SK-N-SH (cell line): Measurements from ENCODE around the gene ATF6. TPM values are rescaled to one million over a fixed set of nuclear protein-coding genes. Genes with fewer than 3 reads are reported as not detected.
A peak's percentile ranks its signal among the peaks of the same experiment; 100 is the strongest.

Experiments
- CTCF ChIA-PET: fragments of 300-600, 350-600 bp; formaldehyde crosslinking; extraction: SDS; loops from one replicate; lab custom pipeline; 2021; lab: Yijun Ruan, JAX
- POLR2A ChIA-PET: fragments of 350-600 bp; sonication (Branson Sonifier 250); formaldehyde crosslinking; extraction: SDS; loops from one replicate; lab custom pipeline; 2020; ENCODE audit warnings: antibody characterized with exemption, inconsistent platforms; lab: Yijun Ruan, JAX
- DNase-seq: peaks from one replicate; pipeline ENCODE4 v3.0.0; 2012
- H2AFZ ChIP-seq: fragments of 200-600 bp; sonication (generic); 2 replicates; pipeline ENCODE4 v1.8.1; 2016; ENCODE audit warnings: antibody characterized with exemption, mild to moderate bottlenecking, low read depth
- H3F3A ChIP-seq: fragments of 200-600 bp; sonication (generic); replicated peaks from 2 replicates; pipeline ENCODE3; 2016; ENCODE audit warnings: antibody characterized with exemption, mild to moderate bottlenecking; ENCODE audit not compliant: insufficient read depth
- H3K27ac ChIP-seq, 2 experiments: fragments of 200-500 bp in 1 of 2; fragments of 200-600 bp in 1 of 2; sonication (Bioruptor generic) in 1 of 2; sonication (generic), shearing (Covaris generic) in 1 of 2; 2 replicates each; pipeline versions ENCODE4 v1.5.1 to v1.6.1; 2014 to 2016; ENCODE audit warnings: low read depth in 2 of 2, inconsistent platforms in 1 of 2, low read length in 1 of 2, mild to moderate bottlenecking in 1 of 2, mixed read lengths in 1 of 2
- H3K27me3 ChIP-seq: fragments of 200-600 bp; sonication (generic), shearing (Covaris generic); 2 replicates; pipeline ENCODE4 v1.6.1; 2016; ENCODE audit warnings: mixed run types; ENCODE audit not compliant: insufficient read depth
- H3K36me3 ChIP-seq, 2 experiments: fragments of 200-500 bp in 1 of 2; fragments of 200-600 bp in 1 of 2; sonication (Bioruptor generic) in 1 of 2; sonication (generic) in 1 of 2; replicated peaks in 1 of 2; 2 replicates each; pipeline versions ENCODE3 to v1.5.1; 2014 to 2016; ENCODE audit warnings: low read length in 1 of 2, mild to moderate bottlenecking in 1 of 2; ENCODE audit not compliant: insufficient read depth in 2 of 2, control insufficient read depth in 1 of 2
- H3K4me1 ChIP-seq, 2 experiments: fragments of 200-500 bp in 1 of 2; fragments of 200-600 bp in 1 of 2; sonication (Bioruptor generic) in 1 of 2; sonication (generic), shearing (Covaris generic) in 1 of 2; 2 replicates each; pipeline versions ENCODE4 v1.5.1 to v1.6.1; 2014 to 2016; ENCODE audit warnings: low read depth in 1 of 2, low read length in 1 of 2, mixed run types in 1 of 2; ENCODE audit not compliant: insufficient read depth in 2 of 2, control insufficient read depth in 1 of 2
- H3K4me2 ChIP-seq: fragments of 200-600 bp; sonication (generic), shearing (Covaris generic); 2 replicates; pipeline ENCODE4 v1.6.1; 2017; ENCODE audit warnings: mixed run types
- H3K4me3 ChIP-seq, 2 experiments: fragments of 200-500 bp in 1 of 2; fragments of 200-600 bp in 1 of 2; sonication (Bioruptor generic) in 1 of 2; sonication (generic), shearing (Covaris generic) in 1 of 2; 2 replicates each; pipeline versions ENCODE4 v1.5.1 to v1.8.1; 2014 to 2016; ENCODE audit warnings: low read depth in 2 of 2, inconsistent platforms in 1 of 2, low read length in 1 of 2, mild to moderate bottlenecking in 1 of 2, mixed read lengths in 1 of 2, moderate library complexity in 1 of 2
- H3K79me2 ChIP-seq: fragments of 200-600 bp; sonication (generic); 2 replicates; pipeline ENCODE4 v1.8.1; 2017; ENCODE audit warnings: mild to moderate bottlenecking; ENCODE audit not compliant: insufficient read depth
- H3K9ac ChIP-seq: fragments of 200-600 bp; sonication (generic); 2 replicates; pipeline ENCODE4 v1.6.1; 2017; ENCODE audit warnings: mixed run types
- H3K9me2 ChIP-seq: fragments of 200-600 bp; sonication (generic); 2 replicates; pipeline ENCODE4 v1.6.1; 2017; ENCODE audit warnings: mixed run types
- H3K9me3 ChIP-seq: fragments of 200-600 bp; sonication (generic); 2 replicates; pipeline ENCODE4 v1.6.1; 2017; ENCODE audit warnings: mixed run types, mild to moderate bottlenecking, moderate library complexity
- H4K20me1 ChIP-seq: fragments of 200-600 bp; sonication (generic); 2 replicates; pipeline ENCODE4 v1.6.1; 2017; ENCODE audit warnings: mild to moderate bottlenecking, mixed run types; ENCODE audit not compliant: insufficient read depth
- CHD2 ChIP-seq: fragments of 150-350 bp; IDR thresholded peaks from 2 replicates; pipeline ENCODE4 v1.6.1; 2018; ENCODE audit warnings: low read length; ENCODE audit not compliant: partially characterized antibody
- EP300 ChIP-seq, 2 experiments: IDR thresholded peaks; 2 replicates each; pipeline versions ENCODE4 v1.4.0 to v1.6.1; 2012; ENCODE audit warnings: borderline replicate concordance in 1 of 2, low read depth in 1 of 2, low read length in 1 of 2
- FOSL2 ChIP-seq: IDR thresholded peaks from 2 replicates; pipeline ENCODE4 v1.4.0; 2012; ENCODE audit warnings: low read depth, mild to moderate bottlenecking, moderate library complexity, borderline replicate concordance
- FOXJ3 ChIP-seq: sonication (generic); formaldehyde crosslinking; IDR thresholded peaks from 2 replicates; pipeline ENCODE4 v1.5.1; 2020; ENCODE audit warnings: mild to moderate bottlenecking, missing genetic modification reagents
- FOXM1 ChIP-seq: IDR thresholded peaks from 2 replicates; pipeline ENCODE4 v1.4.0; 2012; ENCODE audit warnings: low read depth, mild to moderate bottlenecking
- MAX ChIP-seq: IDR thresholded peaks from 2 replicates; pipeline ENCODE4 v1.4.0; 2012; ENCODE audit warnings: low read depth
- MXI1 ChIP-seq: IDR thresholded peaks from 2 replicates; pipeline ENCODE4 v1.6.1; 2012; ENCODE audit warnings: mild to moderate bottlenecking, low read depth, low read length, improper control_type of control experiment
- NFIC ChIP-seq: IDR thresholded peaks from 2 replicates; pipeline ENCODE4 v1.4.0; 2012; ENCODE audit warnings: borderline replicate concordance
- POLR2AphosphoS5 ChIP-seq: IDR thresholded peaks from 2 replicates; pipeline ENCODE4 v1.6.1; 2012; ENCODE audit warnings: low read depth, low read length
- RXRA ChIP-seq: IDR thresholded peaks from 2 replicates; pipeline ENCODE4 v1.4.0; 2012; ENCODE audit warnings: low read depth, mild to moderate bottlenecking, borderline replicate concordance
- SIN3A ChIP-seq: IDR thresholded peaks from 2 replicates; pipeline ENCODE4 v1.6.1; 2012; ENCODE audit warnings: low read depth, mild to moderate bottlenecking, low read length, moderate library complexity, borderline replicate concordance
- SMC3 ChIP-seq: IDR thresholded peaks from 2 replicates; pipeline ENCODE4 v1.6.1; 2012; ENCODE audit warnings: low read depth, low read length, improper control_type of control experiment
- TAF1 ChIP-seq: IDR thresholded peaks from 2 replicates; pipeline ENCODE4 v1.6.1; 2012; ENCODE audit warnings: low read depth, mild to moderate bottlenecking, low read length, moderate library complexity, borderline replicate concordance
- TCF12 ChIP-seq: IDR thresholded peaks from 2 replicates; pipeline ENCODE4 v1.4.0; 2012
- WGBS: methylation state at CpG from one replicate; pipeline ENCODE4 v1.1.6; 2017; ENCODE audit warnings: low lambda C conversion rate; 5-methylcytosine and 5-hydroxymethylcytosine counted together
- polyA plus RNA-seq, 3 experiments: library from polyadenylated mRNA; depleted of rRNA; stranded (reverse); fragments of >200 nt; gene quantifications; 2 replicates each; pipeline ENCODE4 v1.2.3, GENCODE V29; 2012
- TF ChIP-seq, protein P1 (sequence below): IDR thresholded peaks from 2 replicates; pipeline ENCODE4; 2012
- TF ChIP-seq, protein P2 (sequence below): fragments of 200-600 bp; sonication (generic); IDR thresholded peaks from 2 replicates; pipeline ENCODE4 v1.6.1; 2017; ENCODE audit warnings: antibody characterized with exemption, mild to moderate bottlenecking, moderate library complexity
- TF ChIP-seq, protein P3 (sequence below): IDR thresholded peaks from 2 replicates; pipeline ENCODE4 v1.6.1; 2012; ENCODE audit warnings: mild to moderate bottlenecking, low read depth, low read length, moderate library complexity

The ATF6 gene
- polyA plus RNA-seq, 1 of the 3 experiments (the other 2 are of a cell fraction): 8.8 TPM

DNA sequence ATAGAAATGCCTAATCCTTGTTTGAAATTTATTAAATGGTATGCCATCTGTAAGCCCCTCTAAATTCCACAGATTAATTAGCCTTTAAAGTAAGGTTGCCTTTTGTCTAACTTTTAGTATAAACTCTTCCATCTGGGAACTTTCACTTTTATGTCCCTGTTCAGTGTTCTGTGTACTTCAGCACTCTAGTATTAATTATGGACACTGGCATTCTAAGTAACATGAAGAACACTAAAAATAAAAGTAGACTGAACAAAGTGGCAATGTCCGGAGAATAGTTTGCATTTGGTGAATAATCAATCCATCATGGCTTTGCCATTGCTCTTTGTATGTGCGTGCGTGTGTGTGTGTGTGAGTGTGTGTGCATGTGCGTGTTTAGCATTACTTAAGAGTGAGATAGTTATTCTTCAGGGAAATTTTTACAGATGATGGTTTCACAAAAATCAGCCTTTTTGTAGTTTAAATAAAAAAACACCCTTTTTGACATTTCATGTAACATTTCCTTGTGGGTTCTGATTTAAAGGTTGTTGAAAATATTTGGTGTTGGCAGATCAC, 51.1 kb downstream of the ATF6 start:
- TF ChIP-seq CHD2 (no peak), MAX (no peak), SMC3 (no peak), FOSL2 (no peak), POLR2AphosphoS5 (no peak), FOXM1 (no peak), TAF1 (no peak), NFIC (no peak), EP300 (IDR thresholded peaks at IDR 0.05; ENCODE audit: borderline replicate concordance in 1 of 2, low read depth in 1 of 2, low read length in 1 of 2) (no peak), TCF12 (no peak), RXRA (no peak), MXI1 (no peak), SIN3A (no peak), FOXJ3 (CRISPR knock-in tag) (no peak)
- TF ChIP-seq, protein P1, sequence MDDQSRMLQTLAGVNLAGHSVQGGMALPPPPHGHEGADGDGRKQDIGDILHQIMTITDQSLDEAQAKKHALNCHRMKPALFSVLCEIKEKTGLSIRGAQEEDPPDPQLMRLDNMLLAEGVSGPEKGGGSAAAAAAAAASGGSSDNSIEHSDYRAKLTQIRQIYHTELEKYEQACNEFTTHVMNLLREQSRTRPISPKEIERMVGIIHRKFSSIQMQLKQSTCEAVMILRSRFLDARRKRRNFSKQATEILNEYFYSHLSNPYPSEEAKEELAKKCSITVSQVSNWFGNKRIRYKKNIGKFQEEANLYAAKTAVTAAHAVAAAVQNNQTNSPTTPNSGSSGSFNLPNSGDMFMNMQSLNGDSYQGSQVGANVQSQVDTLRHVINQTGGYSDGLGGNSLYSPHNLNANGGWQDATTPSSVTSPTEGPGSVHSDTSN: no peak
- TF ChIP-seq, protein P2, sequence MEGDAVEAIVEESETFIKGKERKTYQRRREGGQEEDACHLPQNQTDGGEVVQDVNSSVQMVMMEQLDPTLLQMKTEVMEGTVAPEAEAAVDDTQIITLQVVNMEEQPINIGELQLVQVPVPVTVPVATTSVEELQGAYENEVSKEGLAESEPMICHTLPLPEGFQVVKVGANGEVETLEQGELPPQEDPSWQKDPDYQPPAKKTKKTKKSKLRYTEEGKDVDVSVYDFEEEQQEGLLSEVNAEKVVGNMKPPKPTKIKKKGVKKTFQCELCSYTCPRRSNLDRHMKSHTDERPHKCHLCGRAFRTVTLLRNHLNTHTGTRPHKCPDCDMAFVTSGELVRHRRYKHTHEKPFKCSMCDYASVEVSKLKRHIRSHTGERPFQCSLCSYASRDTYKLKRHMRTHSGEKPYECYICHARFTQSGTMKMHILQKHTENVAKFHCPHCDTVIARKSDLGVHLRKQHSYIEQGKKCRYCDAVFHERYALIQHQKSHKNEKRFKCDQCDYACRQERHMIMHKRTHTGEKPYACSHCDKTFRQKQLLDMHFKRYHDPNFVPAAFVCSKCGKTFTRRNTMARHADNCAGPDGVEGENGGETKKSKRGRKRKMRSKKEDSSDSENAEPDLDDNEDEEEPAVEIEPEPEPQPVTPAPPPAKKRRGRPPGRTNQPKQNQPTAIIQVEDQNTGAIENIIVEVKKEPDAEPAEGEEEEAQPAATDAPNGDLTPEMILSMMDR: no peak
- TF ChIP-seq, protein P3, sequence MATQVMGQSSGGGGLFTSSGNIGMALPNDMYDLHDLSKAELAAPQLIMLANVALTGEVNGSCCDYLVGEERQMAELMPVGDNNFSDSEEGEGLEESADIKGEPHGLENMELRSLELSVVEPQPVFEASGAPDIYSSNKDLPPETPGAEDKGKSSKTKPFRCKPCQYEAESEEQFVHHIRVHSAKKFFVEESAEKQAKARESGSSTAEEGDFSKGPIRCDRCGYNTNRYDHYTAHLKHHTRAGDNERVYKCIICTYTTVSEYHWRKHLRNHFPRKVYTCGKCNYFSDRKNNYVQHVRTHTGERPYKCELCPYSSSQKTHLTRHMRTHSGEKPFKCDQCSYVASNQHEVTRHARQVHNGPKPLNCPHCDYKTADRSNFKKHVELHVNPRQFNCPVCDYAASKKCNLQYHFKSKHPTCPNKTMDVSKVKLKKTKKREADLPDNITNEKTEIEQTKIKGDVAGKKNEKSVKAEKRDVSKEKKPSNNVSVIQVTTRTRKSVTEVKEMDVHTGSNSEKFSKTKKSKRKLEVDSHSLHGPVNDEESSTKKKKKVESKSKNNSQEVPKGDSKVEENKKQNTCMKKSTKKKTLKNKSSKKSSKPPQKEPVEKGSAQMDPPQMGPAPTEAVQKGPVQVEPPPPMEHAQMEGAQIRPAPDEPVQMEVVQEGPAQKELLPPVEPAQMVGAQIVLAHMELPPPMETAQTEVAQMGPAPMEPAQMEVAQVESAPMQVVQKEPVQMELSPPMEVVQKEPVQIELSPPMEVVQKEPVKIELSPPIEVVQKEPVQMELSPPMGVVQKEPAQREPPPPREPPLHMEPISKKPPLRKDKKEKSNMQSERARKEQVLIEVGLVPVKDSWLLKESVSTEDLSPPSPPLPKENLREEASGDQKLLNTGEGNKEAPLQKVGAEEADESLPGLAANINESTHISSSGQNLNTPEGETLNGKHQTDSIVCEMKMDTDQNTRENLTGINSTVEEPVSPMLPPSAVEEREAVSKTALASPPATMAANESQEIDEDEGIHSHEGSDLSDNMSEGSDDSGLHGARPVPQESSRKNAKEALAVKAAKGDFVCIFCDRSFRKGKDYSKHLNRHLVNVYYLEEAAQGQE: no peak
- Histone ChIP-seq H2AFZ (no peak overlapping the region), H3K4me3 (peak overlapping the region in 1 of 2 experiments; percentile 3; a peak in 1 of 4 replicates), H3K36me3 (peaks cover 22 to 27% of the 10 kb centered on the region in 2 experiments), H3K79me2 (no peaks in the 10 kb centered on the region), H4K20me1 (no peaks in the 10 kb centered on the region), H3F3A (no peaks in the 10 kb centered on the region), H3K9ac (no peak overlapping the region), H3K27ac (no peak overlapping the region), H3K27me3 (no peaks in the 10 kb centered on the region), H3K9me2 (no peaks in the 10 kb centered on the region), H3K4me2 (no peak overlapping the region), H3K9me3 (no peaks in the 10 kb centered on the region), H3K4me1 (peaks cover 0 to 3% of the 10 kb centered on the region in 2 experiments; a peak in 2 of 4 replicates)
- ChIA-PET POLR2A (no interaction called here), CTCF (no interaction called here)
- no peak for DNase-seq
- 97% methylated on average over 4 of the region's 4 CpGs for WGBS
